CD14-positive monocyte (primary cell): ENCODE data around the gene CFAP43. TPM values are rescaled to one million over a fixed set of nuclear protein-coding genes. Genes with fewer than 3 reads are reported as not detected.
"Not testable (repeated sequence)": the region's sequence is repeated elsewhere in the genome, so short reads cannot be mapped to it uniquely, and the experiment has no call there.

ENCODE experiments used
- DNase-seq, 3 donors: peaks; one replicate each; pipeline ENCODE4 v3.0.0-alpha.2; 2011 to 2022
- H2AFZ ChIP-seq: 2 replicates; pipeline ENCODE4 v1.6.0; 2012; ENCODE audit warnings: mild to moderate bottlenecking, low read depth, low read length, inconsistent platforms; ENCODE audit not compliant: insufficient read depth, poor library complexity, severe bottlenecking
- H3K27ac ChIP-seq, 2 donors: 1 replicate in 1 of 2; 2 replicates in 1 of 2; pipeline ENCODE4 v1.5.1; 2012 to 2013; ENCODE audit warnings: low read length in 2 of 2, control low read depth in 1 of 2, inconsistent platforms in 1 of 2, low read depth in 1 of 2, mild to moderate bottlenecking in 1 of 2
- H3K27me3 ChIP-seq, 2 donors: one replicate each; pipeline versions ENCODE4 v1.6.0 to v1.6.1; 2011 to 2013; ENCODE audit warnings: low read length in 2 of 2; ENCODE audit not compliant: control insufficient read depth in 2 of 2, insufficient read depth in 2 of 2
- H3K36me3 ChIP-seq, 2 donors: replicated peaks in 1 of 2; 1 replicate in 1 of 2; 2 replicates in 1 of 2; pipeline versions ENCODE4 v1.5.1 to v1.6.1; 2012 to 2013; ENCODE audit warnings: low read length in 2 of 2, control low read depth in 1 of 2, inconsistent platforms in 1 of 2, mild to moderate bottlenecking in 1 of 2; ENCODE audit not compliant: insufficient read depth in 2 of 2, control insufficient read depth in 1 of 2
- H3K4me1 ChIP-seq, 2 donors: 1 replicate in 1 of 2; 2 replicates in 1 of 2; pipeline versions ENCODE4 v1.5.1 to v1.6.1; 2012 to 2013; ENCODE audit warnings: low read length in 2 of 2, control low read depth in 1 of 2, inconsistent platforms in 1 of 2, mild to moderate bottlenecking in 1 of 2, moderate library complexity in 1 of 2; ENCODE audit not compliant: insufficient read depth in 2 of 2, control insufficient read depth in 1 of 2
- H3K4me2 ChIP-seq: replicated peaks from 2 replicates; pipeline ENCODE3; 2012; ENCODE audit warnings: low read length, moderate library complexity, mild to moderate bottlenecking; ENCODE audit not compliant: poor library complexity, severe bottlenecking; ENCODE audit errors: extremely low read depth
- H3K4me3 ChIP-seq, 3 experiments: fragments of 200-600 bp in 1 of 3; sonication (generic) in 1 of 3; replicated peaks in 1 of 3; 1 replicate in 2 of 3; 2 replicates in 1 of 3; pipeline ENCODE4 v1.5.1; 2011 to 2013; ENCODE audit warnings: low read length in 3 of 3, mild to moderate bottlenecking in 3 of 3, control low read depth in 2 of 3, low read depth in 2 of 3, inconsistent platforms in 1 of 3, moderate library complexity in 1 of 3
- H3K79me2 ChIP-seq: 2 replicates; pipeline ENCODE4 v1.6.0; 2012; ENCODE audit warnings: mild to moderate bottlenecking, control low read depth, inconsistent platforms, low read length, moderate library complexity; ENCODE audit not compliant: insufficient read depth
- H3K9ac ChIP-seq: 2 replicates; pipeline ENCODE4 v1.6.0; 2017; ENCODE audit warnings: low read length, mild to moderate bottlenecking; ENCODE audit not compliant: insufficient read depth, poor library complexity, severe bottlenecking
- H3K9me3 ChIP-seq, 2 donors: replicated peaks in 1 of 2; 1 replicate in 1 of 2; 2 replicates in 1 of 2; pipeline versions ENCODE4 v1.5.1 to v1.6.1; 2012 to 2013; ENCODE audit warnings: low read length in 2 of 2, control low read depth in 1 of 2; ENCODE audit not compliant: control insufficient read depth in 1 of 2, insufficient read depth in 1 of 2
- H4K20me1 ChIP-seq: 2 replicates; pipeline ENCODE4 v1.6.0; 2012; ENCODE audit warnings: mild to moderate bottlenecking, low read length, control low read depth, moderate library complexity; ENCODE audit not compliant: insufficient read depth
- H3K27ac Mint-ChIP-seq, 7 donors: one replicate each; pipeline ENCODE4 v1.8.0; 2020; ENCODE audit warnings: mild to moderate bottlenecking in 7 of 7, mixed read lengths in 7 of 7, moderate library complexity in 6 of 7, inconsistent platforms in 2 of 7
- H3K27me3 Mint-ChIP-seq, 3 donors: one replicate each; pipeline ENCODE4 v1.8.0; 2021 to 2022; ENCODE audit warnings: low read depth in 3 of 3, mild to moderate bottlenecking in 3 of 3, mixed read lengths in 3 of 3, moderate library complexity in 3 of 3, inconsistent platforms in 1 of 3
- H3K36me3 Mint-ChIP-seq, 2 donors: one replicate each; pipeline ENCODE4 v1.8.0; 2020; ENCODE audit warnings: mixed read lengths in 2 of 2, inconsistent platforms in 1 of 2, mild to moderate bottlenecking in 1 of 2
- H3K4me1 Mint-ChIP-seq: one replicate; pipeline ENCODE4 v1.8.0; 2020; ENCODE audit warnings: mild to moderate bottlenecking, mixed read lengths
- H3K4me3 Mint-ChIP-seq, 2 donors: one replicate each; pipeline ENCODE4 v1.8.0; 2020; ENCODE audit warnings: mild to moderate bottlenecking in 2 of 2, mixed read lengths in 2 of 2, moderate library complexity in 1 of 2
- H3K9me3 Mint-ChIP-seq, 7 donors: one replicate each; pipeline ENCODE4 v1.8.0; 2020 to 2022; ENCODE audit warnings: mixed read lengths in 7 of 7, mild to moderate bottlenecking in 6 of 7, moderate library complexity in 6 of 7, inconsistent platforms in 2 of 7
- WGBS: methylation state at CpG from one replicate; pipeline ENCODE4 v1.1.5; 2013; ENCODE audit warnings: missing lambda C conversion rate; ENCODE audit not compliant: insufficient coverage; 5-methylcytosine and 5-hydroxymethylcytosine counted together
- intact Hi-C, 2 donors: fragments of 100-400 bp; cut with micrococcal nuclease; formaldehyde crosslinking; loops; one replicate each; pipeline versions ENCODE4 v1.15.0 to v1.15.1; 2023
- polyA plus RNA-seq, 3 donors: library from polyadenylated mRNA; depleted of rRNA in 1 of 3; unstranded in 2 of 3; stranded (reverse) in 1 of 3; fragments of 300-500 nt in 2 of 3; fragments of >200 nt in 1 of 3; fragmentation: Illumina TruSeq in 2 of 3; gene quantifications; 1 replicate in 2 of 3; 2 replicates in 1 of 3; pipeline ENCODE4 v1.2.3, GENCODE V29; 2012 to 2021
- TF ChIP-seq, protein P1 (sequence below): fragments of 200-600 bp; IDR thresholded peaks from one replicate; pipeline ENCODE4 v1.8.0; 2022; ENCODE audit warnings: antibody characterized with exemption, mild to moderate bottlenecking

Gene CFAP43
- polyA plus RNA-seq, 3 donors = 0.06 TPM; not detected in 2

GRCh38 chr10:104251443-104251842 is 19.3 kb upstream of the CFAP43 start:
- H3K4me1 Mint-ChIP-seq = peaks cover 56% of the 10 kb centered on the region
- H3K36me3 Mint-ChIP-seq = peaks cover under 1 to 3% of the 10 kb centered on the region in 2 donors
- no peak for DNase-seq
- peaks cover 0 to 5% (median 1%) of the 10 kb centered on the region in 7 donors for H3K9me3 Mint-ChIP-seq
- Histone ChIP-seq H3K36me3 (no peaks in the 10 kb centered on the region), H3K9ac (no peak overlapping the region), H3K9me3 (peaks cover 0 to 3% of the 10 kb centered on the region in 2 donors), H3K79me2 (peaks cover 21% of the 10 kb centered on the region), H3K4me1 (peaks cover 33 to 40% of the 10 kb centered on the region in 2 donors), H2AFZ (no peak overlapping the region), H3K4me2 (no peak overlapping the region), H3K4me3 (no peak overlapping the region), H3K27me3 (no peaks in the 10 kb centered on the region), H3K27ac (no peak overlapping the region), H4K20me1 (peaks cover 7% of the 10 kb centered on the region)
- intact Hi-C loops = loop anchor here (10.0 kb wide), 1 partner anchor 73 kb away; no protein-coding TSS in a partner anchor
- H3K27ac Mint-ChIP-seq = no peak overlapping the region
- no CpG with 5 or more reads among the region's 6 CpGs for WGBS
- peaks cover 0 to 5% (median 0%) of the 10 kb centered on the region in 3 donors for H3K27me3 Mint-ChIP-seq
- TF ChIP-seq, protein P1, sequence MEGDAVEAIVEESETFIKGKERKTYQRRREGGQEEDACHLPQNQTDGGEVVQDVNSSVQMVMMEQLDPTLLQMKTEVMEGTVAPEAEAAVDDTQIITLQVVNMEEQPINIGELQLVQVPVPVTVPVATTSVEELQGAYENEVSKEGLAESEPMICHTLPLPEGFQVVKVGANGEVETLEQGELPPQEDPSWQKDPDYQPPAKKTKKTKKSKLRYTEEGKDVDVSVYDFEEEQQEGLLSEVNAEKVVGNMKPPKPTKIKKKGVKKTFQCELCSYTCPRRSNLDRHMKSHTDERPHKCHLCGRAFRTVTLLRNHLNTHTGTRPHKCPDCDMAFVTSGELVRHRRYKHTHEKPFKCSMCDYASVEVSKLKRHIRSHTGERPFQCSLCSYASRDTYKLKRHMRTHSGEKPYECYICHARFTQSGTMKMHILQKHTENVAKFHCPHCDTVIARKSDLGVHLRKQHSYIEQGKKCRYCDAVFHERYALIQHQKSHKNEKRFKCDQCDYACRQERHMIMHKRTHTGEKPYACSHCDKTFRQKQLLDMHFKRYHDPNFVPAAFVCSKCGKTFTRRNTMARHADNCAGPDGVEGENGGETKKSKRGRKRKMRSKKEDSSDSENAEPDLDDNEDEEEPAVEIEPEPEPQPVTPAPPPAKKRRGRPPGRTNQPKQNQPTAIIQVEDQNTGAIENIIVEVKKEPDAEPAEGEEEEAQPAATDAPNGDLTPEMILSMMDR = no peak
- H3K4me3 Mint-ChIP-seq = no peak overlapping the region

GRCh38 chr10:104250371-104250770 is 18.2 kb upstream of the CFAP43 start:
- Histone ChIP-seq H3K4me1 (peaks cover 37 to 40% of the 10 kb centered on the region in 2 donors), H2AFZ (no peak overlapping the region), H3K36me3 (no peaks in the 10 kb centered on the region), H3K9me3 (peaks cover 0 to 3% of the 10 kb centered on the region in 2 donors), H3K4me3 (no peak overlapping the region), H3K27me3 (no peaks in the 10 kb centered on the region), H4K20me1 (no peaks in the 10 kb centered on the region), H3K27ac (no peak overlapping the region), H3K9ac (no peak overlapping the region), H3K79me2 (peaks cover 11% of the 10 kb centered on the region), H3K4me2 (no peak overlapping the region)
- no peak overlapping the region for H3K4me3 Mint-ChIP-seq
- WGBS = no CpG with 5 or more reads among the region's 1 CpG
- intact Hi-C loops = loop anchor here (10.0 kb wide), 1 partner anchor 74 kb away; no protein-coding TSS in a partner anchor
- TF ChIP-seq, protein P1 = no peak
- peaks cover 0 to 5% (median 0%) of the 10 kb centered on the region in 3 donors for H3K27me3 Mint-ChIP-seq
- H3K4me1 Mint-ChIP-seq = peaks cover 58% of the 10 kb centered on the region
- peaks cover 0 to 5% (median 1%) of the 10 kb centered on the region in 7 donors for H3K9me3 Mint-ChIP-seq
- H3K27ac Mint-ChIP-seq = peak overlapping the region in 3 of 7 donors; percentile 11 to 44 (median 41)
- peaks cover 0 to 3% of the 10 kb centered on the region in 2 donors for H3K36me3 Mint-ChIP-seq
- DNase-seq = no peak

- H3K27me3 Mint-ChIP-seq, H3K27me3 ChIP-seq, H3K36me3 Mint-ChIP-seq, H3K36me3 ChIP-seq, intact Hi-C loops, H3K4me2 ChIP-seq, H2AFZ ChIP-seq, H3K9me3 ChIP-seq, DNase-seq, H3K4me3 ChIP-seq, H4K20me1 ChIP-seq, H3K79me2 ChIP-seq, H3K4me3 Mint-ChIP-seq, H3K9me3 Mint-ChIP-seq, H3K9ac ChIP-seq, H3K27ac ChIP-seq: not testable (repeated sequence)
- peaks cover 32 to 33% of the 10 kb centered on the region in 2 donors for H3K4me1 ChIP-seq
- WGBS = 95% methylated on average over 11 of the region's 11 CpGs
- Mint-ChIP-seq H3K27ac (peak overlapping the region in 1 of 7 donors; percentile 57), H3K4me1 (peaks cover 51% of the 10 kb centered on the region)
Observed at GRCh38 chr10:104248931-104249330, 16.8 kb upstream of the CFAP43 start.
